Measurements from ENCODE around the gene TWNK. TPM values are rescaled to one million over a fixed set of nuclear protein-coding genes. Genes with fewer than 3 reads are reported as not detected.

The TWNK gene
- total RNA-seq, 2 donors from 2014 or later, result 13.6 to 34.2 TPM

DNA sequence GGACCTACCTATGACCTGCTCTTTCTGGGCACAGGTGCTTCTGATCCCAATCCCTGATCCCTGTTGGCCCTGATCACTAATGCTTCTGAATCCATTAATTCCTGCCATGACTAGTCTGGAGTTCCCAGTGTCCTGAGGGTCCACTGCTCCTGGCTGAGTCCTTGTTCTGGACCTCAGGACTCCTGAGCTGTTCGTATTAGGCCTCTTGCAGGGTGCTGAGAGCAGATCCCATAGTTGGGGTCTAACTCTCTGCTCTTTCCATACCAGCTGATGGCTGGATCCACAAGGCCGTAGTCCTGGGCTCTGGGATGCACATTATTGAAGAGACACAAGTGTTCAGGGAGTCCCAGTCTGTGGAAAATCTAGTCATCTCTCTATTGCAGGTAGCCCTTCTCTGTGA is 7.0 kb upstream of the TWNK start:
- H3K36me3 Mint-ChIP-seq, result no peaks in the 10 kb centered on the region
- no peak for DNase-seq (ENCODE audit: low spot score)

GRCh38 chr10:100980711-100981110 is 6.6 kb upstream of the TWNK start:
- Mint-ChIP-seq H3K4me3 (no peak overlapping the region), H3K4me1 (ENCODE audit: low read depth in 2 of 2) (peaks cover 3% of the 10 kb centered on the region in 2 donors), H3K27ac (no peak overlapping the region), H3K36me3 (no peaks in the 10 kb centered on the region), H3K27me3 (no peaks in the 10 kb centered on the region), H3K9me3 (no peaks in the 10 kb centered on the region)
- DNase-seq (ENCODE audit: low spot score) (no peak), ATAC-seq (no peak)

More for the DNA sequence above, 7.0 kb upstream of the TWNK start:
- no peaks in the 10 kb centered on the region for H3K9me3 Mint-ChIP-seq
- H3K27ac Mint-ChIP-seq, result no peak overlapping the region
- H3K27me3 Mint-ChIP-seq, result no peaks in the 10 kb centered on the region
- H3K4me3 Mint-ChIP-seq, result no peak overlapping the region
- H3K4me1 Mint-ChIP-seq (ENCODE audit: low read depth in 2 of 2), result no peaks in the 10 kb centered on the region
- ATAC-seq, result no peak

GRCh38 chr10:100981178-100981772 is 6.1 kb upstream of the TWNK start:
- H3K9me3 Mint-ChIP-seq, result no peaks in the 10 kb centered on the region
- ATAC-seq (no peak), DNase-seq (ENCODE audit: low spot score) (no peak)
- no peaks in the 10 kb centered on the region for H3K36me3 Mint-ChIP-seq
- no peaks in the 10 kb centered on the region for H3K27me3 Mint-ChIP-seq
- H3K27ac Mint-ChIP-seq, result no peak overlapping the region
- no peak overlapping the region for H3K4me3 Mint-ChIP-seq
- H3K4me1 Mint-ChIP-seq (ENCODE audit: low read depth in 2 of 2), result peaks cover 6 to 9% of the 10 kb centered on the region in 2 donors

- peak; percentile 41 for DNase-seq (ENCODE audit: low spot score)
- peaks cover 13 to 22% of the 10 kb centered on the region in 2 donors for H3K4me1 Mint-ChIP-seq (ENCODE audit: low read depth in 2 of 2)
- H3K27ac Mint-ChIP-seq, result no peak overlapping the region
- ATAC-seq, result no peak
- H3K27me3 Mint-ChIP-seq, result no peaks in the 10 kb centered on the region
- no peaks in the 10 kb centered on the region for H3K9me3 Mint-ChIP-seq
- peaks cover 7% of the 10 kb centered on the region for H3K36me3 Mint-ChIP-seq
- H3K4me3 Mint-ChIP-seq, result no peak overlapping the region
These were observed 4.2 kb upstream of the TWNK start for GRCh38 chr10:100982916-100983830.

GRCh38 chr10:100983868-100984671 is 3.3 kb upstream of the TWNK start:
- ATAC-seq (no peak), DNase-seq (ENCODE audit: low spot score) (peak; percentile 47)
- no peak overlapping the region for H3K27ac Mint-ChIP-seq
- H3K36me3 Mint-ChIP-seq, result peaks cover 7% of the 10 kb centered on the region
- no peaks in the 10 kb centered on the region for H3K9me3 Mint-ChIP-seq
- no peak overlapping the region for H3K4me3 Mint-ChIP-seq
- H3K4me1 Mint-ChIP-seq (ENCODE audit: low read depth in 2 of 2), result peaks cover 13 to 22% of the 10 kb centered on the region in 2 donors
- H3K27me3 Mint-ChIP-seq, result no peaks in the 10 kb centered on the region

DNA sequence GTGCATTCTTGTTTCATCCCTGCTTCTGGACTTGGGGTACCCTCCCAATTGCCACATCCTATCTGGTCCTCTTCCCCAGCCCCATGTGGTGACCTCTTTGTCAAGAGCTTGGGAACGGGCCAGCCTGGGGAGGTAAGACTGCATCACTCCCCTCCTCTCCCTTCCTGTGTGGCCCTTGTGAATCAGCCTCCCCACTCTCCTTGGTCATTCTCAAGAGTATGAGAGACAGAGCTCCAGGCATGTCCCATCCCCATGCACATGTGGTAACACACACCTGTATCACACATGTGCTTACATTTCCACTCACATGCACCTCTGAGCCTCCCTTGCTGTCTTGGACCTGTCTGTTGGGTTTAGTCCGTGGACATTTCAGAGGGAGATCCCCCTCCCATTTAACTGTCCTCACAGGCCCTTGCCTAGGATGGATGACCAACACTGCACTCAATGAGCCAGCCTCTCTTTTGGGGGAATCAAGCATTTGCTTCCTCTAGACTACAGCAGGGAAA is 2.6 kb upstream of the TWNK start:
- Mint-ChIP-seq H3K27ac (no peak overlapping the region), H3K27me3 (no peaks in the 10 kb centered on the region), H3K9me3 (no peaks in the 10 kb centered on the region), H3K36me3 (peaks cover 7% of the 10 kb centered on the region), H3K4me1 (ENCODE audit: low read depth in 2 of 2) (peaks cover 13 to 22% of the 10 kb centered on the region in 2 donors), H3K4me3 (no peak overlapping the region)
- ATAC-seq, result no peak
- DNase-seq (ENCODE audit: low spot score), result peak; percentile 8

- DNase-seq (ENCODE audit: low spot score) (peak; percentile 5), ATAC-seq (no peak)
- Mint-ChIP-seq H3K27ac (peak overlapping the region in 1 of 2 donors; percentile 65), H3K27me3 (no peaks in the 10 kb centered on the region), H3K36me3 (peaks cover 8% of the 10 kb centered on the region), H3K4me1 (ENCODE audit: low read depth in 2 of 2) (peaks cover 14 to 23% of the 10 kb centered on the region in 2 donors), H3K4me3 (no peak overlapping the region), H3K9me3 (no peaks in the 10 kb centered on the region)
These were observed 2.0 kb upstream of the TWNK start for GRCh38 chr10:100985336-100985735.

GRCh38 chr10:100986623-100986951 is 756 bp upstream of the TWNK start:
- H3K4me1 Mint-ChIP-seq (ENCODE audit: low read depth in 2 of 2), result peaks cover 19 to 27% of the 10 kb centered on the region in 2 donors
- DNase-seq (ENCODE audit: low spot score) (peak; percentile 55), ATAC-seq (no peak)
- no peaks in the 10 kb centered on the region for H3K9me3 Mint-ChIP-seq
- no peaks in the 10 kb centered on the region for H3K27me3 Mint-ChIP-seq
- peak overlapping the region; percentile 96 for H3K4me3 Mint-ChIP-seq
- peak overlapping the region; percentile 83 to 87 for H3K27ac Mint-ChIP-seq
- peaks cover 19% of the 10 kb centered on the region for H3K36me3 Mint-ChIP-seq

GRCh38 chr10:100987685-100988049 is 324 bp downstream of the TWNK start:
- ATAC-seq, result peak in 1 of 2 donors; percentile 12
- peak overlapping the region; percentile 96 for H3K4me3 Mint-ChIP-seq
- peaks cover 19% of the 10 kb centered on the region for H3K36me3 Mint-ChIP-seq
- no peaks in the 10 kb centered on the region for H3K27me3 Mint-ChIP-seq
- no peak for DNase-seq (ENCODE audit: low spot score)
- peaks cover 19 to 27% of the 10 kb centered on the region in 2 donors for H3K4me1 Mint-ChIP-seq (ENCODE audit: low read depth in 2 of 2)
- H3K9me3 Mint-ChIP-seq, result no peaks in the 10 kb centered on the region
- peak overlapping the region; percentile 83 to 87 for H3K27ac Mint-ChIP-seq

DNA sequence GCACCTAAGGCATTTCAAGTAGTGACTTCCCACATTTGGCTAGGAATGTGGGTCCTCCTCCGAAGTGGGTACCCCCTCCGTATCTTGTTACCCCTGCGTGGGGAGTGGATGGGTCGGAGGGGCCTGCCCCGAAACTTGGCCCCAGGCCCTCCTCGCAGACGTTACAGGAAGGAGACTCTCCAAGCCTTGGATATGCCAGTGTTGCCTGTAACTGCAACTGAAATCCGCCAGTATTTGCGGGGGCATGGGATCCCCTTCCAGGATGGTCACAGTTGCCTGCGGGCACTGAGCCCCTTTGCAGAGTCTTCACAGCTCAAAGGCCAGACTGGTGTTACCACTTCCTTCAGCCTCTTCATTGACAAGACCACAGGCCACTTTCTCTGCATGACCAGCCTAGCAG is 823 bp downstream of the TWNK start:
- peaks cover 19 to 27% of the 10 kb centered on the region in 2 donors for H3K4me1 Mint-ChIP-seq (ENCODE audit: low read depth in 2 of 2)

DNA sequence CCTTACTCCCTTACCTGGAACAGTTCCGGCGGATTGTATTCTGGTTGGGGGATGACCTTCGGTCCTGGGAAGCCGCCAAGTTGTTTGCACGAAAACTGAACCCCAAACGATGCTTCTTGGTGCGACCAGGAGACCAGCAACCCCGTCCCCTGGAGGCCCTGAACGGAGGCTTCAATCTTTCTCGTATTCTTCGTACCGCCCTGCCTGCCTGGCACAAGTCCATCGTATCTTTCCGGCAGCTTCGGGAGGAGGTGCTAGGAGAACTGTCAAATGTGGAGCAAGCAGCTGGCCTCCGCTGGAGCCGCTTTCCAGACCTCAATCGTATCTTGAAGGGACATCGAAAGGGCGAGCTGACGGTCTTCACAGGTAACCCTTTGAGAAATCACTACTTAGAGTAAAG is 1.7 kb downstream of the TWNK start:
- no peak for DNase-seq (ENCODE audit: low spot score)
- no peaks in the 10 kb centered on the region for H3K27me3 Mint-ChIP-seq
- peaks cover 19 to 27% of the 10 kb centered on the region in 2 donors for H3K4me1 Mint-ChIP-seq (ENCODE audit: low read depth in 2 of 2)
- H3K36me3 Mint-ChIP-seq, result peaks cover 23% of the 10 kb centered on the region
- peak overlapping the region; percentile 9 for H3K4me3 Mint-ChIP-seq
- ATAC-seq, result no peak
- no peaks in the 10 kb centered on the region for H3K9me3 Mint-ChIP-seq
- H3K27ac Mint-ChIP-seq, result no peak overlapping the region

More for the DNA sequence above, 823 bp downstream of the TWNK start:
- H3K27me3 Mint-ChIP-seq, result no peaks in the 10 kb centered on the region
- peak overlapping the region; percentile 96 for H3K4me3 Mint-ChIP-seq
- ATAC-seq (no peak), DNase-seq (ENCODE audit: low spot score) (no peak)
- H3K9me3 Mint-ChIP-seq, result no peaks in the 10 kb centered on the region
- peaks cover 19% of the 10 kb centered on the region for H3K36me3 Mint-ChIP-seq
- H3K27ac Mint-ChIP-seq, result peak overlapping the region; percentile 83 to 87

- DNase-seq (ENCODE audit: low spot score), result no peak
- Mint-ChIP-seq H3K27me3 (no peaks in the 10 kb centered on the region), H3K36me3 (peaks cover 16% of the 10 kb centered on the region), H3K9me3 (no peaks in the 10 kb centered on the region), H3K4me3 (no peak overlapping the region), H3K4me1 (ENCODE audit: low read depth in 2 of 2) (peaks cover 17 to 28% of the 10 kb centered on the region in 2 donors), H3K27ac (no peak overlapping the region)
- ATAC-seq, result no peak
These were observed 6.8 kb downstream of the TWNK start for GRCh38 chr10:100993986-100994708.

DNA sequence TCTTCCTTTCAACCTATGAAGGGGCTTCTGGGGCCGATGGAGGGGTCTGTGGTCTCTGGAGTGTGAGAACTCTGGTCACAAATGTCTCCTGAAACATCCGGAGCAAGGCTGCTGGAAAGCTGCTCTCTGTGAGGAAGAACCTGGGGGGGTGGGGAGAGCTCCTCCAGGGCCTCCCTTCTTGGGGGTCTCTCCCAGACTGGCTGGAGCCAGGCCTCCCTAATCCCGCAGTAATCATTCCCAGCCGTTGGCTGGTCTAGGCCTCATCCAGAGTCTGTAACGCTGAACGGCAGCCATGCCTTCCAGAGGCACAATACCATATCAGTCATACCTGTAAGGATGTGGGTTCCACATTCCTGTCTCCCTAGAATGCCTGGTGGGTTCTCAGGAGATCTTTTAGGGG is 7.8 kb downstream of the TWNK start:
- Mint-ChIP-seq H3K36me3 (peaks cover 16% of the 10 kb centered on the region), H3K9me3 (no peaks in the 10 kb centered on the region), H3K27me3 (no peaks in the 10 kb centered on the region), H3K4me1 (ENCODE audit: low read depth in 2 of 2) (peaks cover 17 to 28% of the 10 kb centered on the region in 2 donors), H3K27ac (no peak overlapping the region), H3K4me3 (no peak overlapping the region)
- ATAC-seq (no peak), DNase-seq (ENCODE audit: low spot score) (no peak)

Measured in natural killer cell treated with Interleukin-12 subunit alpha and Interleukin-12 subunit beta and Interleukin-15 and Interleukin-18, amount 100 ng/mL, for 72 hours (primary cell).